Breast epithelium (tissue), 3 donors: ENCODE results near the gene CBR3.

Experiments used
- CTCF ChIP-seq, 3 donors: fragments of 450-650 bp; IDR thresholded peaks; one replicate each; pipeline ENCODE4 v1.5.1; 2016 to 2017; ENCODE audit warnings: antibody characterized with exemption in 3 of 3, mild to moderate bottlenecking in 3 of 3, moderate library complexity in 3 of 3
- POLR2A ChIP-seq: fragments of 450-650 bp; IDR thresholded peaks from one replicate; pipeline ENCODE4 v1.6.1; 2016; ENCODE audit warnings: antibody characterized with exemption, mild to moderate bottlenecking, moderate library complexity

- TF ChIP-seq CTCF (IDR thresholded peaks at IDR 0.05) (no peak), POLR2A (no peak)
These were observed 32.7 kb downstream of the CBR3 start for GRCh38 chr21:36167541-36167940.
